Pulmonary artery endothelial cell (primary cell): Measurements from ENCODE around the gene CADM2. TPM values are rescaled to one million over a fixed set of nuclear protein-coding genes. Genes with fewer than 3 reads are reported as not detected.
"Not testable (repeated sequence)": the region's sequence is repeated elsewhere in the genome, so short reads cannot be mapped to it uniquely, and the experiment has no call there.

Experiments used
- DNase-seq: peaks from one replicate; pipeline ENCODE4 v3.0.0-alpha.2; 2011; ENCODE audit warnings: low read depth, low spot score
- total RNA-seq: library from RNA; depleted of rRNA; stranded (reverse); fragments of >200 nt; gene quantifications from 2 replicates; pipeline ENCODE4 v1.2.3, GENCODE V29; 2014

Gene CADM2
- total RNA-seq, 1 donor from 2014 or later, result 0.13 TPM

- no peak for DNase-seq
Measured at GRCh38 chr3:85662462-85662861, 703.7 kb downstream of the CADM2 start.

- no peak for DNase-seq
Measured at GRCh38 chr3:85667744-85668143, 709.0 kb downstream of the CADM2 start.

- no peak for DNase-seq
Measured at GRCh38 chr3:85670634-85671205, 711.9 kb downstream of the CADM2 start.

- no peak for DNase-seq
Measured at GRCh38 chr3:85672761-85673160, 714.0 kb downstream of the CADM2 start.

- no peak for DNase-seq
Measured at GRCh38 chr3:85678713-85679112, 719.9 kb downstream of the CADM2 start.

GRCh38 chr3:85681906-85682305 lies 723.1 kb downstream of the CADM2 start:
- DNase-seq, result no peak

- no peak for DNase-seq
Measured at GRCh38 chr3:85691196-85691595, 732.4 kb downstream of the CADM2 start.

- no peak for DNase-seq
Measured at GRCh38 chr3:85697156-85697555, 738.4 kb downstream of the CADM2 start.

- no peak for DNase-seq
Measured at GRCh38 chr3:85706130-85706529, 747.3 kb downstream of the CADM2 start.

- DNase-seq, result not testable (repeated sequence)
Measured at GRCh38 chr3:85708325-85708724, 749.5 kb downstream of the CADM2 start.

GRCh38 chr3:85709346-85709892 lies 750.6 kb downstream of the CADM2 start:
- no peak for DNase-seq

- DNase-seq, result no peak
Measured at GRCh38 chr3:85710490-85710889, 751.7 kb downstream of the CADM2 start.

- DNase-seq, result no peak
Measured at GRCh38 chr3:85721409-85722145, 762.8 kb downstream of the CADM2 start.

GRCh38 chr3:85725809-85726208 lies 767.0 kb downstream of the CADM2 start:
- DNase-seq, result no peak

GRCh38 chr3:85726241-85726640 lies 767.5 kb downstream of the CADM2 start:
- no peak for DNase-seq

- no peak for DNase-seq
Measured at GRCh38 chr3:85737846-85738245, 779.1 kb downstream of the CADM2 start.

GRCh38 chr3:85740561-85740960 lies 781.8 kb downstream of the CADM2 start:
- DNase-seq, result no peak

GRCh38 chr3:85758442-85758841 lies 799.7 kb downstream of the CADM2 start:
- DNase-seq, result no peak

- no peak for DNase-seq
Measured at GRCh38 chr3:85760342-85760741, 801.6 kb downstream of the CADM2 start.

- no peak for DNase-seq
Measured at GRCh38 chr3:85780806-85781205, 822.0 kb downstream of the CADM2 start.

GRCh38 chr3:85781806-85782205 lies 823.0 kb downstream of the CADM2 start:
- DNase-seq, result no peak

GRCh38 chr3:85783291-85783690 lies 824.5 kb downstream of the CADM2 start:
- no peak for DNase-seq

GRCh38 chr3:85785766-85786165 lies 827.0 kb downstream of the CADM2 start:
- no peak for DNase-seq
